MV-4-11 (cell line): ENCODE results near the gene TMEM221.

Source experiments
- DNase-seq: peaks from one replicate; lab custom pipeline; 2025; lab: John Stamatoyannopoulos, UW

The TMEM221 gene

GRCh38 chr19:17473041-17473440 lies 24.6 kb upstream of the TMEM221 start:
- DNase-seq = peak; percentile 97

- DNase-seq = no peak
Observed at GRCh38 chr19:17471410-17472125, 23.1 kb upstream of the TMEM221 start.

- DNase-seq = peak; percentile 100
Observed at GRCh38 chr19:17470068-17470841, 21.8 kb upstream of the TMEM221 start, which contains the start of gene SLC27A1. TSS of gene SLC27A1 (plus strand) at chr19:17470524. CDS start at chr19:17470541, 17 bp downstream.

- DNase-seq = peak; percentile 97
Observed at GRCh38 chr19:17469481-17470067, 21.1 kb upstream of the TMEM221 start.

- DNase-seq = no peak
Observed at GRCh38 chr19:17469092-17469480, 20.6 kb upstream of the TMEM221 start.

- no peak for DNase-seq
Observed at GRCh38 chr19:17468302-17469091, 20.0 kb upstream of the TMEM221 start.

GRCh38 chr19:17467471-17468301 lies 19.2 kb upstream of the TMEM221 start:
- no peak for DNase-seq

GRCh38 chr19:17466487-17466850 lies 18.0 kb upstream of the TMEM221 start:
- no peak for DNase-seq

- DNase-seq = no peak
Observed at GRCh38 chr19:17460372-17461230, 12.1 kb upstream of the TMEM221 start, which contains the start of gene NXNL1. TSS of gene NXNL1 (minus strand) at chr19:17460926. CDS start at chr19:17460869, 57 bp downstream.

GRCh38 chr19:17458970-17459369 lies 10.5 kb upstream of the TMEM221 start:
- no peak for DNase-seq

- DNase-seq = no peak
Observed at GRCh38 chr19:17457616-17458015, 9.1 kb upstream of the TMEM221 start.

GRCh38 chr19:17456127-17456526 lies 7.7 kb upstream of the TMEM221 start:
- DNase-seq = no peak

GRCh38 chr19:17455308-17456123 lies 7.0 kb upstream of the TMEM221 start:
- no peak for DNase-seq

- DNase-seq = no peak
Observed at GRCh38 chr19:17454576-17455071, 6.2 kb upstream of the TMEM221 start.

- no peak for DNase-seq
Observed at GRCh38 chr19:17451820-17452219, 3.4 kb upstream of the TMEM221 start.

GRCh38 chr19:17450264-17451075 lies 2.0 kb upstream of the TMEM221 start:
- peak; percentile 93 for DNase-seq

- DNase-seq = no peak
Observed at GRCh38 chr19:17447704-17448130, 751 bp downstream of the TMEM221 start.

GRCh38 chr19:17445526-17446165 lies 2.8 kb downstream of the TMEM221 start:
- DNase-seq = no peak
